HG02884 (cell line): ENCODE measurements around the gene SVIL.
"Not testable (repeated sequence)": the region's sequence is repeated elsewhere in the genome, so short reads cannot be mapped to it uniquely, and the experiment has no call there.

Experiments used
- ATAC-seq: cut with Tn5 transposase; IDR thresholded peaks from one replicate; pipeline ENCODE4 v1.9.1; 2021; ENCODE audit warnings: mild to moderate bottlenecking, moderate library complexity; ENCODE audit not compliant: unreplicated experiment

Gene SVIL

DNA sequence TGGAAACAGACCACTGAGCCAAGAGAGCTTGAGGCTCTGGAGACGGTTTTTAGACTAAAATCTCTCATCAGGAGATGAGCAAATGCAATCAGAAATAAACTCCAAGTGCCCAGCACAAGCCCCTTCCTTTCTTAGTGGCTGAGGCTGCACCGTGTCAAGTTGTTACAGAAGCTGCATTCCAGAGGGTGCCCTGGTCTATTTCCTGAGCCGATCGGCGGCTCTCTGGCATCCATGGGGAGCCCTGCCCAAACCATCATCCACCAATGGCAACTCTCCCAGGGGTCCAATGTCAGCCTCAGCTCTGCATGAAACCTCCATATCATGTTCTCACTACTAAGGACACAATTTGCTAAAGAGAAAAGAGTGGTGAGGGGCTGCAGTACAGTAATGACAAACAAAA lies 89.6 kb downstream of the SVIL start:
- ATAC-seq: no peak

DNA sequence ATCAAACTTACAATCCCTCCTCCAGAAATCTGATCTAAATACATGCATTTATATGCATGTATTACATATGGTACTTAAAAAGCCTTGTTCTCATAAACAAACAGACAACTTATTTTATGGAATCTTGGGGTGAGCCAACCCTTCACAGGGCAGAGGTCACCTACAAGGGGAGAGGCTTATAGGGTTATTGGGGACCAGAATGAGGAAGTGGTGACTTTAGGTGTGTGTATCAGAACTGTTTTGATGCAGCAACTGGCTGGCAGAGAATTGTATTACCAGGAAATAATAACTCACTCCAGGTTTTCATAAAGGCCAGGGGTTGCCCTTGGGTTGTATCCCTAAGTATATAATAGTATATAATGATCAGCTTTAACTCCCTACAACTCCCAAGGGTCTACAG lies 91.1 kb downstream of the SVIL start:
- ATAC-seq: no peak

DNA sequence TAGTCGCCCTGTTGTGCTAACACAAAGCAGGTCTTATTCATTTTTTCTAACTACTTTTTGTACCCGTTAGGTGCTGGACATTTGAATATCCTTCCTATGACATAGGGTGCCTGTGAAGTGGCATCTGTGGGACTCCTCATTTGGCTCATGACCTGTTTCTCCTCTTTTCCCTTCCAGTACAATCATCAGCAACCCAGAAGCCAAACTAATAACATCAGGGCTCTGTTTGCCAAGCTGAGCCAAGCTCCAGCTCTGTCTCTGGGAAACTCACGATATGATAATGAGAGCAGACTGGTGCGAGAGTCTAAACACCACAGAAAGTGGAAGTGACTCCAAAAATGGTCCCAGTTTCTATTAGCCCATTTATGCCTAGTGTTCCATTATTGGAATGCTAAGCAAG lies 92.0 kb downstream of the SVIL start:
- ATAC-seq: no peak

DNA sequence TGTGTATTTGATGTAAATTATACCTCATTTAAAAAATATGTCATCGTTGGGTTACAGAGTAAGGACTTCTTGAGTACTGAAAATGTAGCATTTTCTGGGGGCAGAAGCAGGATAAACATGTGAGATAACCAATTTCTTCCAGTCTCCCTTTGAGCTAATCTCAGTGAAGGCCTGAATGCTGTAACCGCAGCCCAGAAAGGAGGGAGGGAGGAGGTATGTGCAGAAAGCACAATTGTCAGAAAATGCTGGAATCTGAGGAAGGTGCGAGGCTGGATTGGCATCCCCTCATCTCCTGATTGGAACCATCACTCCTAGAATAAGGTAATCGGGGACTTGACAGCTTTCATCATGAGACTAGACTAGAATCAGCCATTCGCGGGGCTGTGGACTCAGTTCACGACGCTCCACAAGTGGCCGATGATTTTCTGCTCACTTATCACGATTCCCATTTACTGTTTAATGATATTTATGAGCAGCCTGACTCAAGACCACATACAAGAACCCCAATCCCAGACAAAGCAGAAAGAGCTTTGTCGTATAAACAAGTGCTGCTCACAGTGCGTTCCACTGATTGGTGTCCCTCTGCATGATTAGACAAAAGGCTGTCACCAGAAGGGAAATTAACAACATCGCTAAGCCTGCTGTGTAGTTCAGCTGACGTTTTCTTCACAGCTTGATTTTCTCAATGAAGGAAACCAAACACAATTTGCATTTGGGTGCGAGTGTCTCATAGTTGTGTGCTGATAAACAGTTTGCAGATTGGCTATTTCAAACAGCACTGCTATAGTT lies 93.2 kb downstream of the SVIL start:
- no peak for ATAC-seq

DNA sequence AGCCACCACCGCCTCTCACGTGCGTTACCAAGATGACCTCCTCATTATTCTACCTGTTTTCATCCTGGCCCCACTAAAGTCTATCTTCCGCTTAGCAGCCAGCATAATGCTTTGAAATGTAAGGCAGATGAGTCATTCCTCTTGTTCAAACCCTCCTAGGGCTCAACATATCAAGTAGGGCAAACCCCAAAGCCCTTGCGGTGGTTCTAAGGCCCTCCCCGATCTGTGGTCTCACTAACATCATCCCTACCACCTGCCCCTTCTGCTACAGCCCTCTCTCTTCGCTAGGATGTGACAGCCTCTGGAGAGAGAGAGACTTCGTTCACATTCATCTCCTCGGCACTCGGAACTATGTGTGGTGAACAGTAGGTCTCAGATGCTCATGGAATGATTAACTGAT lies 94.8 kb downstream of the SVIL start:
- no peak for ATAC-seq

DNA sequence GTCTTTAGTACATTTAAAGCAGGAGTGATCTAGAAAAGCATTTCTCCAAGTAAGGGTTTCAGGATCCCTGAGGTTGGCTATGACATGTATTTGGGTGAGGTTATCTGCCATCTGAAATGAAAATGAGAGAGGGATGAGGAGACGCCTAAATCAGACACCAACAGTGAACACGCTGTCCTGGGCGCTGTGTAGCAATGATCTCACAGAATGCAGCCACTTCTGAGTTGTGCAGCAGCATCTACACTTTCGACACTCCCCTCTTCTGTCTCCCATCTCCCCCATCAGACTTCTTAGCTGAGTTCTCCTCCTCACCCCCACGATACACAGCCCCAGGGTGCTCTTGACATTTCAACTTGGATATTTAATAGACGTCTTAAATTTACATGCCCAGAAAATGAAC lies 95.4 kb downstream of the SVIL start:
- no peak for ATAC-seq

DNA sequence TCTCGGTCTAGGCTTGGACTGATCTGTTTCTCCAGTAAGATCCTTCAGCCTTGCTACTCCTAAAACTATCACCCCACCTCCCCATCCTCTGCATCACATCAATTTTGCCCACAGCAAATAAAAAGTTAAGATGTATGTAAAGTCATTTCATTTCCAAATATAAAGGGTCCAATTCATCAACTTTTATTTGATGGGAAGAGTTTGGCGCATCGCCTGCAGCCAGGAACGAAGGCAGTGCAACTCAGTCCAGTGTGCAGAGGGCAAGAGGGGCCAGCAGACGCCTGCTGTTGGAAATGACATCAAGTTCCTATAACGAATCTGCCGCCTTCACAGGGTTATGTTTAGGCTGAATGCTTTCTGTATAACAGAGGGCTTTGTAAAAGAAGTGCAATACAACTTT lies 97.0 kb downstream of the SVIL start:
- no peak for ATAC-seq

DNA sequence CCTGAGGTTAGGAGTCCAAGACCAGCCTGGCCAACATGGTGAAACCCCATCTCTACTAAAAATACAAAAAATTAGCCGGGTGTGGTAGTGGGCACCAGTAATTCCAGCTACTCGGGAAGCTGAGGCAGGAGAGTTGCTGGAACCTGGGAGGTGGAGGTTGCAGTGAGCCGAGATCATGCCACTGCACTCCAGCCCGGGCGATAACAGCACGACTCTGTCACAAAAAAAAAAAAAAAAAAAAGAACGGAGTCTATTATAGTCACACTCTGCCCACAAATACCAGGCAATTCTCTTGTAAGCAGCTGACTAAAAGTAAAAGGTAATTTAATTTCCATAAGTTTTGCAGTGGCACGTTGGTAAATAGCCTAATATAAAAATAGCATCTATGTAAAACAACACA lies 98.1 kb downstream of the SVIL start:
- not testable (repeated sequence) for ATAC-seq

DNA sequence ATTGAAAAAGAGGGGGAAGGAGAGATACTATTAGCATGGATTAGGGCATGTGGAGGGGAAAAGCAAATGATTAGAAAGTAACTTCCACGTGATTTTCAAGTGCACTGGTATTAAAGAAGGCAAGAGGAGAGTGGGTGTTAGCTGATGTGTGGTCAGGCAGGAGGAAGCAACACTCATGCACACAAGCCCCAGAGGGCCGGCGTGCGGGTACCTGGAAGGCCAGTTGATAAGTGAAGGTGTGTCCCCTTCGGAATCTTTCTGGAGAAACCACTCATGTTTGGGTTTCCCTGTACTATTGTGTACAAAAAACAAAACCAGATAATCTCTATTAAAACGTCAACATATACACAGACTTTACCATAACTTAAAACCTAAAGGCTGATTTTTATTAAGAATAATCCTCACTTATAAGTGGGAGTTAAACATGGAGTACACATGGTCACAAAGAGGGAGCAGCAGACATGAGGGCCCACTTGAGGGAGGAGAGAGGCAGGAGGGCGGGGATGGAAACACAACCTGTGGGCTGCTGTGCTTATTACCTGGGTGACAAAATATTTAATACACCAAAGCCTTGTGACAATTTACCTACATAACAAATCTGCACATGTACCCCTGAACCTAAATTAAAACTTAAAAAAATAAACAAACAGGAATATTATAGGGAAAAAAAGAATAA lies 98.9 kb downstream of the SVIL start:
- ATAC-seq: no peak

DNA sequence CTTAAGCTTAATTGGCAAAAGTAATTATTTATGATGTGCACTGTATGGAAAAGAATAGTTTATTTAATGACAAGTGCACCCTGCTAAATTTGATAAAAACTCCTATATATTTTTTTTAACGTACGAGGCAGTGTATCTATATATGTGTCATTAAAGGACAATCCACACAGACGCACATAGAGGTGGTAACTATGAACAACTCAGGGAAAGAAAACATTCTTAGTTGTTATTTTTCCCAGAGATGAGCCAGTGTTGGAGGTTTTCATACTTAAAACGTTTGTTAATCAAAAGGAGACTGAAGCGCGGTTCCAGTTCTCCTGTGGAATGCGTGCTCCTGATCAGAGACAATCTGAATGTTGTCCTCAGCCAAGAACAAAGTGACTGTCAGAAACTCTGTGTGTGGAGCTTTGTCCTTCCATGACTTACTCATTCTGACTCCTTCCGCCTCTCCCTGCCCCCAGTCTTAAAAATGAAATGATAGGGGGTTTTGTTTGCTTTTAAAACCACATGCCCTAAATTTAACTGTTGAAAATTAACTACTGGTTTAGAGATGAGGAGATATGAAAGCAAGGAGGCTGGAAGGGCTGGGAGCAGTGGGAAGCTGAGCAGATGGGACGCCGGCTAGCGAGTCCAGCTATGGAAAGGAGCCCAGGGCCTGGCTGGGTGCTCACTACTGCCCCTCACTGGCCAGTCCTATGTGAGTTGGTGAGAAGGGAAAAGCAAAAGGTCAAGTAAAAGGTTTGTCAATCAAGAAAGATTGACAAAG lies 99.6 kb downstream of the SVIL start:
- ATAC-seq: no peak

DNA sequence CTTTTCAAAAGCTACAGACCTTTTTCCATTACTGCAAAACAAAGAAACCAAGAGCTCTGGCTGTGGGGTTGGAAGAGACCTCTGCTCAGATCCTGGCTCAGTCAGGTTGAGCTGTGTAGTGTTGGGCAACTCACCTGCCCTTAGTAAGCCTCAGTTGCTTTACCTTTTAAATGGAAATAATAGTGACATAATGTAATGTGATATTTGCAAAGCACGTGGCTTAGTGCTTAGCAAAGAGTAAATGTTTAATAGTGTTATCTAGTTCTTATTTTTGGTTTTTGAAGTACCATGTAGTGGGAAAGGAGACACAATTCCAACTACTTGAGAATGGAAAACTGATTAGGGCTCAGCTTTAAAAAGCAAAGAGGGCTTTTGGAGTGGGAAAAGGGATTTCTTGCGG lies 100.2 kb downstream of the SVIL start:
- no peak for ATAC-seq

DNA sequence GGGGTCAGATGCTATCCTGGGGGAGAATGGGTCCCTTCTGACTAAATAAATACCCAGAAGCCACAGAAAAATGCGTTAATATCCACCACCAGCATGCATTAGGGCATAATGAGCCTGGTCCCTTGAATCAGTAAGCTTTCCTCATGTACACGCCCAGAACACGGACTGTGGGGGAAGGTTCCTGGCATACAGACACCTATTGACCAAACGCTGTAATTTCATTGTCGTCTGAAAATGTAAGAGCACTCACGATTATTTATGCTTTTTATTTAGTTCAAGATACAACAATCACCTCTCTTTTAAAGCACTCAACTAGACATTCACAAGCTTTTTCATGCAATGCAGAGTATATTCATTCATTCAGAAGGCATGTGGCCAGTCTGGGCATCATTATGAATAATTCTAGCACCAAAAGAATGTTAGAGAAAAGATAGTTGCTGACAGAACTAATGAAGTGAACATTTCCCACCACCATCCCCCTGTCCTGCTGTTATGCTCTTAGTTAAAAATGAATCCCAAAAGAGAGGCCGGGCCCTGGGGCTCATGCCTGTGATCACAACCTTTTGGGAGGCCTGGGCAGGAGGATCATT lies 101.0 kb downstream of the SVIL start:
- no peak for ATAC-seq

DNA sequence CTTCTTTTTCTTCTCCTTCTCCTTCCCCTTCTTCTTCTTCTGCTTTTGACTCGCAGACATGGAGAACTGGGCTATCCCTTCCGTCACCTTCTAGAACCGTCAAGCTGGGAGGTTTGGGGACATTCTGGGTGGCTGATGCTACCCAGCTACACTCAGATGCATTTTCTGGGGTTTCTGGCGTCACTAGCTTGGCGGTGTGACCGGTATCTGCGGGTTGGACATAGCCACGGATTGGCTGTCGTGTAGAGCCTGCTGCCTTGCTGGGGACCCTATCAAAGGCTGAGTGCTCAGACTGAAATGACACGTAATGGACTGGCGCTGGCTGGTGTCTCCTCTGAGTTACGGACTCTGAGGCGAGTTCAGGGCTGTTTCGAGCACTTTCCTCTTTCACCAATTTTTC lies 101.7 kb downstream of the SVIL start:
- no peak for ATAC-seq

DNA sequence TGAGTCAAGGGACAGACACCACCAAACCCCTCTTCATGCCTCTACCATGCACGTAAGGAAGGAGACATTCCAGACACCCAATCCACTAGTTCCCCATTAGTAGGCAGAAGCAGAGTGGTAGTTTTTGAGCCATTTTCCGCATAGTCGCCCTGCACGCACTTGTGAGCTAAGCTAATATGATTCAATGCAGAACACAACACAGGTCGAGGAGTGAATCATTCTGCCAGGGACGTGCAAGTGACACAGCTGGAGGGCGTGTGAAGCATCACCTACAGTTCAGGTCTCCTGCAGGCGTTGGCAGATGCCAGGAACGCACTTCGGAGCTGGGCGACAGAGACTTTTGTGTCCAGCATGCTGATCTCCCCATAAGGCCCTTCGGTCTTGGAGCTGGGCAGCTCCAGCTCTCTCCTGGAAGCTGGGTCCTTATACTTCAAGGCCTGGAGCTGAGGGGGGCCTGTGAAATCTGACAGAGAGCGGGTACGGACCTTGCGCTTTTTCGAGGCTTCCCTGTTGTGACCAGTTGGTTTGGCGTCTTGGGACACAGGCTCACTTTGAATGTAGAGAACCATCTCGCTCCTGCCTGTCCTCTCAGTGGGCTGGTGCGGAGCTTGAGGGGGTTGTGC lies 102.4 kb downstream of the SVIL start:
- ATAC-seq: no peak

DNA sequence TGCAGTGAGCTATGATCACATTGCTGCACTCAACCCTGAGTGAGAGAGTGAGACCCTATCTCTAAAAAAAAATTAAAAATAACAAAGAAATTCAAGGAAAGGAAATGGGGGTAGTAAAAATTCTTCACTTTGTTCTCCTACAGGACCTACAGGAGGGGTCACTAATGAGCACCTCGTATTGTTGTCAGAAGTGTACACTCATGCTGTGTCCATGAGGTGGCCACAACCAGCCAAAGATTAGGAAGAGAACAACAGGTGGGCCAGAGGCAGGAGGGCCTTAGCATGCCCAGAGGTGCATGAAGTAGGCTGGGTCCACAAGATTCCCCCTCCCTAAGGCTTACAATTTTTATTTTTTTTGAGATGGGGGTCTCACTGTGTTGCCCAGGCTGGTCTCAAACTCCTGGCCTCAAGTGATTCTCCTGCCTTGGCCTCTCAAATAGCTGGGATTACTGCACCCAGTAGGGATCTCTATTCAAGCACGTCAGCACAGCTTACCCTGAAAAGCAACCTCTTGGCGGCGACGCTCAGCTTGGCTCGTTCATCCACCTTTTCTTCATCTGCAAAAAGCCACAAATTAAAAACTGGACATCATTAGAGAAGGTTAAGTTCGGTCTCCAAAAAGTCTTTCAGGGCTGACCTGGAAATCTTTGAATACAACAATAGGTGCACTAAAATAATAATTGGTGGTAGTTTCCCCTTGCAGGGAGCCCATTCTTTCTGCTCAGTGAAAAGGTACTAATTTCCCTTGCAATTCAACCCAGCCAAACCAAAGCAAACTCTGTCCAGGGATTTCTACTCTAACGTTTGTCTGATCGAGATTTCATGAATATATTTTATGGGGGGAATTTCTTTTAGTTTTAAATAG lies 104.4 kb downstream of the SVIL start:
- no peak for ATAC-seq

DNA sequence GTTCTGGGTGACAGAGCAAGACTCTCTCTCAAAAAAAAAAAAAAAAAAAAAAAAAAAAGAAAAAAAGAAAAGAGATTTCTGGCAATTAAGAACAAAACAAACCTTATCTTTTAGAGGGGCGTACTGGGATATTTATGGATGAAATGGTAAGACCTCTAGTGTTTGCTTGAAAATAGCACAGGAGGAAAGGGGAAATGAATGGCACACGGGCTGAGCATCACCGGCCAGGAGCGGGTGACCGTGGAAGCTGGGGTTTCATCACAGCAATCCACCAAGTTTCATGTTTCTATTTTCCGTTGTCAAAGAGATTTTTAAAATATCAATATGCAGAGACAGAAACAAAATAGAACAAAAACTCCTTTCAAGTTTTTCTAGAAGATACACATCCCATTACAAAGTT lies 105.6 kb downstream of the SVIL start:
- no peak for ATAC-seq

DNA sequence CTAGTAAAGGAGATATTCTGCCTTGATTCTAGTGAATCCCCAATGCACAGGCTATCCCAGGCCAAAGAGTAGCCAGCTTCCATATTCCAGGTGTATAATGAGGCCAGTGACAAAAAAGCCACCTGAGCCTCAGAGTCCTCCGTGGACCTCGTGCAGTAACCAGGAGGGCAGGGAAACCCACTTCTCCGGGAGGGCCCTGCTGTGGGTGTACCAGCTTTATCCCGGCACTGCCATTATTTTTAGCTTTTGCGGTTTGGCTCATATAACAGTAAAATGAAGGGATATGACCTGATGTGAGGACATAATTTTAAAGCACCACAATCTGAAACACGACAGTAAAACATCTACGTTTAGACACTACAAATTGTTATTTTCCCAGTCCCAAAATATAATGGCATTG lies 109.0 kb downstream of the SVIL start:
- no peak for ATAC-seq

DNA sequence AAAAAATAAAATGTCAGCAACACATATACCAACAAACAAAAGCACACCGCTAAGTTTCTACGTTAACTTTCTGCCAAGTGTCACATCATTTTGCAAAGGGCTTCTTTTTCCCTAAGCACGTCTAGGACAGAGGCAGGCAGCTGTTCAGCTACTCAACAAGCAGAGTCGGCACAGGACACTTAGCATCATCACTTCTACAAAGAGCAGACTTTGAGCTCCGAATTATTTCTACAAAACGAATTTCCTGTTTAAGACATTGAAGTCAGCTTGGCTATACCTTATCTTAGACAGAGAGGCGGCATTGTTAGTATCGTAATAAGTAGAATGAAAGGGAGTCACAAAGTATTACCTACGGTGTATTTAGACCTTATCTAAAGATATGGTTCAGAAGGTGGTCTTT lies 110.1 kb downstream of the SVIL start:
- ATAC-seq: no peak

DNA sequence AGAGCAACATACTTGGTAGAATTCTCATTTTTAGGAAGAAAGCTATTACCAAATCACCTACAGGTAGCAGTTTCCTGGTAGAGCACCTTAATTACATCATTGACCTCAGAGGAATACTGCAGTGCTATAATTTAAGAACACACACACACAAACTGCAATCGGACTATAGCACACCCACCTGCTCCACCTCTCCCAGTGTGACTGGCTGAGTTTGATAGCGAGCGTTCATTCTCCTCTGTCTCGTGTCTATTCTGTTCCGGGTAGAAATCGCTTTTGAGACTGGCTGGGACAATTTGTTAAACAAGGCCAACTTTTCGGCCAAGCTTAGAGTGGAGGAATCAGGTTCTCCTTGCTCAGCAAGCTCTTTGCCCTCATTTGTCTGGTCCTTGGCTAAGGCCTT lies 110.5 kb downstream of the SVIL start:
- ATAC-seq: no peak

DNA sequence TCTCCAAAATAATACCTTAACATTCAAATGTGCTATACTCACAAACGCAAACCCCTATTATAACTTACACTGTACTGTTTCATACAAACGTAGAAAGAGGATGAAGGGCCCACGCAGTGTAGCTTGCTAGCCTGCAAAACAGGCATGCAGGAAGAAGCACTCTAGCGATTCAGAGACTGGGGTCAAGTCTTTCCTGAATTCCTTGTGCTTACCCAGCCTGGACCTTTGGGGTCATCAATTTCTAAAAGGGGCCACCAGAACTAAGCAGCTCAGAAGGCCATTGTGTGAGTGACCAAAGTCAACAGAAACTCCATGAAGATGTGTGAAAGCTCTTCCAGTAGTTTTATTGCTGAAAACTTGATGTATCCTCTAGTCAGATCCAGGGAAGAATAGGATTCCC lies 111.9 kb downstream of the SVIL start:
- no peak for ATAC-seq
